GM18520 (cell line): ENCODE results near the gene MAP3K4.

ENCODE experiments used
- ATAC-seq: cut with Tn5 transposase; IDR thresholded peaks from one replicate; pipeline ENCODE4 v1.9.1; 2021; ENCODE audit not compliant: unreplicated experiment

MAP3K4 gene

GRCh38 chr6:160991406-160992060 is at the start of gene MAP3K4:
Gene MAP3K4 (plus strand): TSS chr6:160991769. CDS start chr6:160991932, 163 bp downstream.
- peak; percentile 57 for ATAC-seq

GRCh38 chr6:160943997-160944396 is 47.6 kb upstream of the MAP3K4 start:
- ATAC-seq: no peak

- no peak for ATAC-seq
Measured at GRCh38 chr6:160945516-160946177, 45.9 kb upstream of the MAP3K4 start.

GRCh38 chr6:160949531-160949930 is 42.0 kb upstream of the MAP3K4 start:
- no peak for ATAC-seq

- no peak for ATAC-seq
Measured at GRCh38 chr6:160950507-160950906, 41.1 kb upstream of the MAP3K4 start.

GRCh38 chr6:160951187-160952030 is 40.2 kb upstream of the MAP3K4 start:
- no peak for ATAC-seq

- no peak for ATAC-seq
Measured at GRCh38 chr6:160952633-160953281, 38.8 kb upstream of the MAP3K4 start.

DNA sequence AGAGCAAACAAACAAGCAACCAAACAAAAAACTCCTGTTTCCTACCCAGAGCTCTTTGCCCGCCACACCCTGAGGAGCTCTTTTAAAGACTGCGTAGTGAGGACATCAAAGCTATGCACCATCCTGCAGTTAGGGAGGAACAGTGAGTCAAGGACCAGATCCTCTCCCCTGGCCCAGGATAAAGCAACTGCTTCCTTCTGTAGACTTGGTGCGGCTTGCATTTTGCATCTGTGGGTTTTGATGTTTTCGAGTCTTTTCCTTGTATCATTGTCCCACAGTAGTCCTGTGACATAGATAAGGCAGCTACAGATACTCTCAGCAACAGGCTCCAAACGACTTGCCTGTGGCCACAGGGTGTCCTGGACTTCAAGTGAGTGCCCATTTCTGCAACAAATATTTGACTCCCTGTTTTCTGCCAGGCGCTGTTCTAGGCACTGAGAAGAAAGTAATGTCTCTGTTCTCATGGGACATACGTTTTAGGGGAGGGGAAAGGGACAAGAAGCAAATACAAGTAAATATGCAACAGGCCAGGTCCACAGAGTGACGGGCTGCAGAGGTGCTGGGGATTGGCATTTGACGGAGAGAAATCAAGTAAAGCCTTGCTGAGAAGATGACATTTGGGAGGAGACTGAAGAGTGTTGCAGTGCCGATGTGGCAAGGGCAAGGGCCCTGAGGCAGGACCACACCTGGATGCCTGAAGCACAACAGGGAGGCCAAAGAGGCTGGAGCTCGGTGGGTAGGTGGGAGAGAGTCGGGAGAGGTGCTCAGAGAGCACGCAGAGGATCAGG is 35.9 kb upstream of the MAP3K4 start:
- ATAC-seq: no peak

DNA sequence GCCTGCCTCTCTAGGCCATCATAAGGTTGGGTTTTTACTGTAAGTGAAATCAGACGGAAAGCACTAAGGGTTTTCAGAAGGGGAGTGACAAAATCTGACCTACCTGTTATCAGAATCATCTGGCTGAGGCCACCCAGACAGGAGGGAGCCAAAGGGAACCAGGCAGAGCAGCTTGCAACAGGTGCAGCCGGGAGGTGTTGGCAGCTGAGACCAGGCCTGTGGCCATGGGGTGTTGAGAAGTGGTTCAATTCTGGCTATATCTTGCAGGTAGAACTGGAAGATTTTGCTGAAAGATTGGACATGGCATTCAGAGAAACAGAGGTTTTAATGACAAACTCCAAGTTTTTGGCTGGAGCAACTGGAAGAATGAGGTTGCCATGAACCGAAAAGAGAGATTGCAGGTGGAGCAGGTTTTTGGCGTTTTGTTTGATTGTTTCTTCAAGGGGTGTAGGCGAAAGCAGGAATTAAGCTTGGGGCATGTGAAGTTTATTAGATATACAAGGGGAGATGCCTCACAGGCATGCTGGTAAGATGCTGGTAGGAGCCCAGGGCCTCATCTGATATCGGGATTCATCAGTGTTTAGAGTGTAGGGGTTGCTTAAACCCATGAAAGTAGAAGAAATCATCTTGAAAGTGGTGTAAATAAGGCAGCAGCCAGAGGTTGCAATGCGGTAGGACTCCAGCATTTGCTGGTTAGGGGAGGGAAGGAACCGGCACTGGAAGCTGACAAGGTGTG is 35.1 kb upstream of the MAP3K4 start:
- ATAC-seq: no peak

DNA sequence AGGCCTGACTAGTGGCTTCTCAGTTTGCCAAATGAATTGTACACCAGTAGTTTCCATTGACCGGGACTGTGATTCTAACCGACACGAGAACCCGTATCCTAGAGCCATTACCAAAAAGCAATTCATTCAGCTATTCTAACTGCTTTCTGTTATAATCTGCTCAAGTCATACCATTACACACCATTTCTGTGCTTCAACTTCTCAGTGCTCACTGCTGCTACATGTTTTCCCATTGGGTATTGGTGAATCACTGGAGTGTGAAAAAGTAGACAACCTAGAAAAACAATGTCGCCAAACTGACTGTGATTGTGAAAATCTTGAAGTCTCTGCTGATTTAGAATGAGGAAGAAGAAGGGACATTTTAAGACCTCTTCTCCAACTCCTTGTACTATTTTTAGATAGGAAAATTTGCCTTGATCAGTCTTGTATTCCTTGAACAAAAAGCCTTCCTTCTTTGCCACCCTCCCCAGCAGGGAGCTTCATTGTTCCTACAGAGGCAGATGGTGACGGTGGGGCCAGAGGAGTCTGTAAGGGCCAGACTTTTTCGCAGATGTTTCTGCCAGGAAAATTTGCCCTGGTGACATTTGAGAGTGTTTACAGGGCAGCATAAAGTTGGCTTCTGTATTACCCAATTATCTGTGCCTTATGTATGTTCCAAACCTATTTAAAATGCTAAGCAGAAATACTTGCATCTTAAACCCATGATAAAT is 31.7 kb upstream of the MAP3K4 start:
- no peak for ATAC-seq

GRCh38 chr6:160960839-160961238 is 30.7 kb upstream of the MAP3K4 start:
- ATAC-seq: no peak

DNA sequence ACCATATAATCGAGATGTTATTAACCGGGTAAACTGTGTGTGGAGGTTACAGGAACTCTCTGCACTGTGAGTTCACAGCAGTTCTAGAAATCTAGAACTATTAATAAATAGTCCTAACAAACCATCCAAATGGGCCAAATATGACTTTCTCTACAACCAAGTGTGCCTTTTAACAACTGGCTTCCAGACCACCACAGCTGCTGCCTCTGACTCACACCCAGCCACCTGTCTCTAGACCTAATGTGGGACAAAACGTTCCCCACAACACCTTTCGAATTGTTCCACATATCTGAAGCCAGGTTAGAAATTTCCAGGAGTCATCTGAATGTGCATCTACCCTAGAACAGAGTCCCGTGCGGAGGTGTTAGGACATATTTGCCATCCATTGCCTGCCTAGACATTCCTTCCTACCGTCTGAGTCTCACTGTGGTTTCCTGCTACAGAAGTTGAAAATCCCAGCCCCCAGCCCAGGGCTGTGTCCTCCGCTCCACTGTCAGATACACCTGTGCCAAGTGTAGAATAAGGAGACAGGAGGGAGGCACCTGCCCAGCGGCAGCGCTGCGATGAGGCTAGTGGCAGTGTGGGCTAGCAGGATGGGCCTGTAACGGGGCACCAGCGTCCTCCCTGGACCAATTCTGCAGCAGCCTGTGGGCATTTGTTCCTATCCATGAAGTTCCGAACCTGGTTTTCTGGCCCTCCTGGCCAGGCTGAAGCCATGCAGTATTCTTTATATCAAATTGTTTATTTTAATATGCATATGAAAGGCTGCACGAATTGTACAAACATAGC is 28.5 kb upstream of the MAP3K4 start:
- no peak for ATAC-seq

- no peak for ATAC-seq
Measured at GRCh38 chr6:160963651-160964050, 27.9 kb upstream of the MAP3K4 start.

DNA sequence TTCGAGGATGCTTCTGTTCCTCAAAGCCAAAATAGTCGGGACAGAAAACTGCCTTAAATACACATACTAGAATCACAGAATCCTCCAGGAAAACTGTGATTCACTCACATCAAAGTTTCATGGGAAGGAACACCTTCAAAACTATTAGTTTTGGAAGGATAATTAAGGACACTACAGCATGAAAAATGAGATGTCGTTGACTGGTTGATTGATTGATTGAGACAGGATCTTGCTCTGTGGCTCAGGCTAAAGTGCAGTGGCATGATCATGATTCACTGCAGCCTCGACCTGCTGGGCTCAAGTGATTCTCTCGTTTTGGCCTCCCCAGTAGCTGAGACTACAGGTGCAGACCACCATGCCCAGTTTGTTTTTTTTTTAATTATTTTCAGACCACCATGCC is 25.7 kb upstream of the MAP3K4 start:
- ATAC-seq: no peak

DNA sequence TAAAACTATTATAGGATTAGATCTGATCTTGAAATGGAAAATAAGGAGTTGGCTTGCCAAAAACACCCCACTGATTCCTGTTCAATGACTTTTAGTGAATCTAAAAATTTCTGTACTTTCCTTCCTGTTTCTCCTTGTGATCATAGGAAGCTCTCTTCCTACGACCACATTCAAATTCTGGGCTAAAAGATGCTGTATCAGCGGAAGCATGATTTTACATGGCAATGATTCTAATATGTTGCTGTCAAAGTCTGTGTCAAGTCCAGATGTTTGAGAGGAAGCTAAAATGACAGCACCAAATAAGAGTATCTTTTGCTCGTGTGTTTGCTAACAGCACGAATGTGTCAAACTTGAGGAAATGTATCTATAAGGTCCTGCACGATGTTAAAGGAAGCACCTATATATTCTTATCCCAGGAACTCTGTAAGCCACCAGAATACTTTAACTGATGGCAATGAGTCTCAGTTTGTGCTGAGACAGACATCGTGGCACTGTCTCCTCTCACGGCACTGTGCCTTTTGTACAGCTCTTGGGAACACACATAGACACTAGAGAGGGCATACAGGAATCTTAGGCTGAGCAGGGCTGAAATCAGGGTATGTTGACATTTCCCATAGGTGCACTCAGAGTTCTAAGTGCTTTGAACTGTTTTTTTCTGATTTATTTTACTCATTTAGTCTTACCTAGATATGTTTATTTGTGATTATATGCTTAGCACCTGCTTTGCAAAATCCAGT is 24.9 kb upstream of the MAP3K4 start:
- ATAC-seq: no peak

DNA sequence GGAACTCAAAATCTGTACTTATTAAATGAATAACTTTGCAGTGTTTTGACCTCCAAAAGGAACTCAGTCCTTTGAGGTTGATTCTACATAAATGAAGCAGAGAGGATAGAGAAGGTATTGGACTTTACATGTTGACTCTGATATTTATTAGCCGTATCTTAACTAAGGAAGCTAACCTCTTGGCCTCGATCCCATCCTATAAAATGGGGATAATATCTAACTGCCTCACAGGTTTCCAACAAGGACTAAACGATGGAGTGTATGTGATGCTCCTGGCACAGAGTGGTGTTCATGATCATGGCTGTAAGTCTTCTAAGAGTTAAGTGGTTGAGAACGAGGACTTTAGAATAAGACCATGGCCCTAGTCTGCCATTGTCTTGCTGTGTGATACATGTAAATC is 24.2 kb upstream of the MAP3K4 start:
- no peak for ATAC-seq

GRCh38 chr6:160967833-160968232 is 23.7 kb upstream of the MAP3K4 start:
- no peak for ATAC-seq

DNA sequence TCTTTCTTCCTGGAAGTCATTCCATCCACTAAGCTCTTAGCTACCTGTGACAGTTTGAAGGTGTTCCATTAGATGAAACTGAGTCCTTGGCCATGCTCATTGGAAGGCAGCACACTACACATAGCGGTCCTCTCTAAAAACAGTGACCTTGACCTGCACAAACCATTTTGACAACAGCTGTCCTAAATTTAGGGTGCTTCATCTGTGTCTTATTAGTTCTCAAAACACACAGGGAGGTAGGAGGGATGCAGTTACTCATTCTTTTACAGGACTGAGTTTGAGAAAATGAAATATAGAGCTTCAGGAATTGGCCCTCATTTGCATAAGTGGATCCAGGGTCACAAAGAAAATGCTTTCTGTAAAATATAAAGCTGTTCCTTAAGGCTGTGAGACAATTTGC is 20.4 kb upstream of the MAP3K4 start:
- no peak for ATAC-seq
